Measurements from ENCODE around the gene PSG3.
"Not testable (repeated sequence)": the region's sequence is repeated elsewhere in the genome, so short reads cannot be mapped to it uniquely, and the experiment has no call there.

PSG3 gene

GRCh38 chr19:42740381-42740780 lies at the start of gene PSG3:
Gene PSG3 (minus strand): TSS chr19:42740481. CDS start chr19:42740384, 97 bp downstream.
- not testable (repeated sequence) for DNase-seq

- not testable (repeated sequence) for DNase-seq
Measured at GRCh38 chr19:42788766-42789165, 48.5 kb upstream of the PSG3 start.

- not testable (repeated sequence) for DNase-seq
Measured at GRCh38 chr19:42787766-42788165, 47.5 kb upstream of the PSG3 start.

- DNase-seq = peak; percentile 12
Measured at GRCh38 chr19:42776750-42777612, 36.7 kb upstream of the PSG3 start.

GRCh38 chr19:42774510-42775158 lies 34.4 kb upstream of the PSG3 start:
- not testable (repeated sequence) for DNase-seq

GRCh38 chr19:42767319-42767718 lies 27.0 kb upstream of the PSG3 start:
- not testable (repeated sequence) for DNase-seq

GRCh38 chr19:42766871-42767270 lies 26.6 kb upstream of the PSG3 start:
- not testable (repeated sequence) for DNase-seq

GRCh38 chr19:42764836-42765235 lies 24.6 kb upstream of the PSG3 start:
- no peak for DNase-seq

- DNase-seq = no peak
Measured at GRCh38 chr19:42762789-42763188, 22.5 kb upstream of the PSG3 start.

- DNase-seq = not testable (repeated sequence)
Measured at GRCh38 chr19:42761924-42762295, 21.6 kb upstream of the PSG3 start.

- DNase-seq = not testable (repeated sequence)
Measured at GRCh38 chr19:42760954-42761923, 21.0 kb upstream of the PSG3 start.

GRCh38 chr19:42758667-42759066 lies 18.4 kb upstream of the PSG3 start:
- DNase-seq = not testable (repeated sequence)

- DNase-seq = not testable (repeated sequence)
Measured at GRCh38 chr19:42752246-42752645, 12.0 kb upstream of the PSG3 start.

GRCh38 chr19:42741726-42742607 lies 1.7 kb upstream of the PSG3 start:
- not testable (repeated sequence) for DNase-seq

GRCh38 chr19:42737581-42738011 lies 2.7 kb downstream of the PSG3 start:
- not testable (repeated sequence) for DNase-seq

- not testable (repeated sequence) for DNase-seq
Measured at GRCh38 chr19:42728341-42728740, 11.9 kb downstream of the PSG3 start.

GRCh38 chr19:42714000-42714399 lies 26.3 kb downstream of the PSG3 start:
- DNase-seq = not testable (repeated sequence)

- not testable (repeated sequence) for DNase-seq
Measured at GRCh38 chr19:42712753-42713152, 27.5 kb downstream of the PSG3 start.

GRCh38 chr19:42710986-42711385 lies 29.3 kb downstream of the PSG3 start:
- not testable (repeated sequence) for DNase-seq

GRCh38 chr19:42697884-42698283 lies 42.4 kb downstream of the PSG3 start:
- DNase-seq = no peak

GRCh38 chr19:42695811-42696503 lies 44.3 kb downstream of the PSG3 start:
- DNase-seq = no peak
